ENCODE results near the gene KCNQ4. TPM values are rescaled to one million over a fixed set of nuclear protein-coding genes. Genes with fewer than 3 reads are reported as not detected.
A peak's percentile ranks its signal among the peaks of the same experiment; 100 is the strongest.

KCNQ4 gene
- total RNA-seq, 1 experiment from 2014 or later = 0.81 TPM

- H3K36me3 ChIP-seq (ENCODE audit: low read depth) = peaks cover 21% of the 10 kb centered on the region
- BruUV-seq (replicated peaks) = no TSS peak
- CTCF ChIA-PET = no interaction called here
Observed at GRCh38 chr1:40758004-40758403, 25.6 kb upstream of the KCNQ4 start.

GRCh38 chr1:40758578-40759343 lies 24.8 kb upstream of the KCNQ4 start:
- Histone ChIP-seq H3K27ac (no peak overlapping the region), H3K4me1 (replicated peaks; ENCODE audit: insufficient read depth) (no peaks in the 10 kb centered on the region), H3K9me2 (ENCODE audit: insufficient read depth) (no peaks in the 10 kb centered on the region), H3F3A (ENCODE audit: insufficient read depth, low read depth) (no peaks in the 10 kb centered on the region), H3K36me3 (ENCODE audit: low read depth) (peaks cover 16% of the 10 kb centered on the region), H3K9me3 (ENCODE audit: insufficient read depth, low read depth) (no peaks in the 10 kb centered on the region), H3K4me2 (no peak overlapping the region), H3K4me3 (no peak overlapping the region), H2AFZ (no peak overlapping the region), H3K27me3 (ENCODE audit: insufficient read depth, low read depth) (no peaks in the 10 kb centered on the region), H4K20me1 (ENCODE audit: insufficient read depth) (no peaks in the 10 kb centered on the region), H3K79me2 (ENCODE audit: low read depth) (no peaks in the 10 kb centered on the region)
- POLR2A ChIA-PET (ENCODE audit: unreplicated experiment) = interaction anchor here (0.6 to 0.7 kb wide), 2 partner anchors 55 to 69 kb away, joined by 3 to 7 read pairs; no protein-coding TSS in a partner anchor
- intact Hi-C loops (cut with micrococcal nuclease; ENCODE audit: unreplicated experiment) = no loop called here
- no peak for TF ChIP-seq EZH2 (IDR thresholded peaks at IDR 0.05; ENCODE audit: low read depth)
- no peak for TF ChIP-seq CTCF (conservative IDR thresholded peaks at IDR 0.05)
- BruUV-seq (replicated peaks) = TSS peak; percentile 8
- CTCF ChIA-PET = interaction anchor here (0.7 kb wide), 1 partner anchor 1425 kb away, joined by 7 read pairs; no protein-coding TSS in a partner anchor
- DNase-seq = no peak

More at GRCh38 chr1:40758004-40758403, 25.6 kb upstream of the KCNQ4 start:
- Histone ChIP-seq H3K27me3 (ENCODE audit: insufficient read depth, low read depth) (no peaks in the 10 kb centered on the region), H3K9me3 (ENCODE audit: insufficient read depth, low read depth) (no peaks in the 10 kb centered on the region), H3K4me2 (no peak overlapping the region), H3K9me2 (ENCODE audit: insufficient read depth) (no peaks in the 10 kb centered on the region), H3K4me1 (replicated peaks; ENCODE audit: insufficient read depth) (no peaks in the 10 kb centered on the region), H2AFZ (no peak overlapping the region), H3F3A (ENCODE audit: insufficient read depth, low read depth) (no peaks in the 10 kb centered on the region), H3K79me2 (ENCODE audit: low read depth) (no peaks in the 10 kb centered on the region), H3K4me3 (no peak overlapping the region), H4K20me1 (ENCODE audit: insufficient read depth) (no peaks in the 10 kb centered on the region), H3K27ac (no peak overlapping the region)
- POLR2A ChIA-PET (ENCODE audit: unreplicated experiment) = interaction anchor here (0.7 kb wide), 1 partner anchor 54 kb away, joined by 3 read pairs; no protein-coding TSS in a partner anchor
- TF ChIP-seq EZH2 (IDR thresholded peaks at IDR 0.05; ENCODE audit: low read depth) = no peak
- no peak for TF ChIP-seq CTCF (conservative IDR thresholded peaks at IDR 0.05)
- intact Hi-C loops (cut with micrococcal nuclease; ENCODE audit: unreplicated experiment) = no loop called here
- no peak for DNase-seq

- Histone ChIP-seq H3K79me2 (ENCODE audit: low read depth) (no peaks in the 10 kb centered on the region), H3K9me2 (ENCODE audit: insufficient read depth) (no peaks in the 10 kb centered on the region), H2AFZ (no peak overlapping the region), H4K20me1 (ENCODE audit: insufficient read depth) (no peaks in the 10 kb centered on the region), H3K36me3 (ENCODE audit: low read depth) (peaks cover 12% of the 10 kb centered on the region; the same call in 1 of the 2 replicates), H3K4me2 (no peak overlapping the region), H3F3A (ENCODE audit: insufficient read depth, low read depth) (no peaks in the 10 kb centered on the region), H3K4me1 (replicated peaks; ENCODE audit: insufficient read depth) (no peaks in the 10 kb centered on the region), H3K9me3 (ENCODE audit: insufficient read depth, low read depth) (no peaks in the 10 kb centered on the region), H3K27ac (no peak overlapping the region), H3K27me3 (ENCODE audit: insufficient read depth, low read depth) (no peaks in the 10 kb centered on the region), H3K4me3 (no peak overlapping the region)
- DNase-seq = no peak
- TF ChIP-seq EZH2 (IDR thresholded peaks at IDR 0.05; ENCODE audit: low read depth) = no peak
- TF ChIP-seq CTCF (conservative IDR thresholded peaks at IDR 0.05) = no peak
- POLR2A ChIA-PET (ENCODE audit: unreplicated experiment) = interaction anchor here (0.5 kb wide), 1 partner anchor 113 kb away, joined by 3 read pairs; no protein-coding TSS in a partner anchor
- no TSS peak for BruUV-seq (replicated peaks)
- intact Hi-C loops (cut with micrococcal nuclease; ENCODE audit: unreplicated experiment) = no loop called here
- CTCF ChIA-PET = no interaction called here
Observed at GRCh38 chr1:40760984-40761383, 22.6 kb upstream of the KCNQ4 start.

Data from PC-9 (cell line).